CD4-positive, alpha-beta T cell treated with Interleukin-4 for 1 hour (primary cell): ENCODE results near the gene PI16.
"Not testable (repeated sequence)": the region's sequence is repeated elsewhere in the genome, so short reads cannot be mapped to it uniquely, and the experiment has no call there.

Experiments
- DNase-seq, 2 donors: peaks; one replicate each; pipeline ENCODE4 v3.0.0-alpha.2; 2020 to 2022

Gene PI16

DNA sequence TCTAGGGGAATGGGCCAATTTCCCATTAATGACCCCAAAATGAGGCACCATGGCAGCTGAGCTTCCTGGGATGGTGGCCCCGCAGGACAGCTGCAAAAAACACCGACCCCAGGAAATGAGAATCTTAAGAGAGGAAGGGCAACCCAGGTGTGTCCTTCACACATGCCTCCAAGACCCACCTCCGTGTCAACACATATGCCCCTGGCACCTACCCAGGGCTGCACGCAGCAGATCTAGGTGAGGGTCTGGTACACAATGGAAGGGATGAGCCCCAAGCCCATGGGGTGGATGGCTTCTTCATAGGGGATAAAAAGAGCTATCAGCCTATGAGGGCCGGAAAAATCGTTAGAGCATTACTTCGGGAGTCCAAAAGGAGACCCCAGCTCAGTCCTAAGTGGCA, 22.0 kb downstream of the PI16 start:
- no peak for DNase-seq

GRCh38 chr6:36976931-36977330, 22.4 kb downstream of the PI16 start:
- no peak for DNase-seq

- no peak for DNase-seq
These were observed 23.0 kb downstream of the PI16 start for GRCh38 chr6:36977470-36977941.

DNA sequence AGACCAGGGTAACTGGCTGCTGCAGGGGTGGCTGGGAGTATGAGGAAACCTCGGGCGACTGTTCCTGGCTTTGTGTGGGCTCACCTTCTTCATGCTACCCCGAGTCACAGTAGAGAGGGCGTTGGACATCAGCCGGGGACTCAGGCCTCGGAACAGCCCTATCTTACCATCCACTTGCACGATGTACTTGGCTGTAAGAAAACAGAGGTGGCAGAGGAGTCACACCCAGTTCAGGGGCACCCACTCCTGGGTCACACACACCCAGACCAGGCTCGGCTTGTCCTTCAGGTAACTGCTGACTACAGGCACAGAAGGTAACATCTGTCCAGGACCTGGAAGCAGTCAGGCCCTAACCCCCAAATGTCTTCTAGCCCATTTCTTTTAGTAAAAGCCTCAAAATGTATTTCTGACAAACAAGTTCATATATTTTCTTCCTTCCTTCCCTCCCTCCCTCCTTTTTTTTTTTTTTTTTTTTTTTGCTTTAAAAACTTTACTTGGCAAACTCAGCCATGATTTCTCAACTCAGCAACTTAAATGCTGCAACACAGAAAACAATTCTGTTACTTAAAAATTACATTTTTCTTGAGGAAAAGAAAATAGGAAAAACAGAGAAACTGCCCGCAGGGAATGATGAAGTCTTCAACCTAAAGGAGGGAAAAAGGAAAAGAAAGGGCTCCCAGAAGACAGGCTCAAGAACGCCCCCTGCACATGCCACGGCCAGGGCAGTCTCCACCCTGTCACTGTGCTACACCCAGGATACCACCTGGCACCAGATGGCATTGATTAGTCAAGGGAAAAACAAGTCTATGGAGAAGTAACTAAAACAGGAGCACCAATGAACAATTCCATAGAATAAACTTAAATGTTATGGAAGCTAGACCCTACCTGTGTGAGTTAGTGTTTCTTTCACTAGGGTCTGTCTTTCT, 24.1 kb downstream of the PI16 start:
- DNase-seq, result no peak

DNA sequence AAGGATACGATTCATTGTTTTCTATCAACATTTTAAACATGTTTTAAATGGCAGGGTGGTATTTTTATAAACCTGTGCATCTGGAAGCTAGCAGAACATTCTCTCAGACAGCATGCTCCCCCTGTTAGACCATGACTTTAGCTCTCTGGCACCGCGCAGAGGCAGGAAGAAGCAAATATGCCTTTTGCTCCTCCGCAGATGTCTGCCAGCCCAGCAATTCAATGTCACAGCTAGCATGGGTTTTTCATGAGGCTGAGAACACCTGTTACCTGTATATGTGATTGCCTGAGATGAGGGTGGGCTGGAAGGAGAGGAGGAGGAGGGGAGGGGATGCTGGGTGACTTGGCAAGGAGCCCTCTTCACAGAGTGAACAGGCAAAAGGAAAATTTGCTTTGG, 24.8 kb downstream of the PI16 start:
- DNase-seq, result peak; percentile 35 to 51

- DNase-seq, result no peak
These were observed 25.6 kb downstream of the PI16 start for GRCh38 chr6:36980129-36980528.

DNA sequence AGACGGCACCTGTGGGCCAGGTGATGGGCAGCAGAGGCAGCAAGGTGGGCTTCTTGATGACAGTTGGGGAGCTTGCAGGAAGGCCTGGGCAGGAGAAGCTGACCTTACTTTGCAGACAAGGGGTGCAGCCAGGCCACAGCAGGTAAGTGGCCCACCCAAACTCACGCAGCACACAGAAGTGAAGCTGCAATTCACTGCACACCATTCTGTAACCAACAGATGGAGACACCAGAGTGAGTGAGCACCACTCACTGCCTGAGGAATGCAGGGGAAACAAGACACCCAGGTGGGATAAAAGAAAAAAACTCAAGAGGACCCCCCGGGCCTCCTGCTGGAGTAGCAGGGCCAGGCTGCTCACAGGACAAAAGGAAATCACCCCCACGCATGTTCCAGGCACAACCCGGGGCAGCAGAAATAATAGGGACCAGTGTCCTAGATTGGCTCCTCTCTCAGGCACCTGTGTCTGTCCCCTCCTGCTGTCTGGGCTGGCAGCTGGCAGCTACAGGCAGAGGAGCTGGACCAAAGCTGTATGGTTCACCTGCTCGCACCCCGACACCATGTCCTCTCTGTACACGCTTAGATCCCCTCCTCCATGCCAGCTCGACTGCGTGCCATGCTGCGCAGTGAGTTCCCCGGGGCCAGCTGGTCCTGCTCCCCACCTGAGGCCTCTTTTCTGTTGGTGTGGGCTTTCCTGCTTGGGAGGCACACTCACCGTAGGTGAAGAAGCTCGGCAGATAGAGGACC, 26.5 kb downstream of the PI16 start:
- no peak for DNase-seq

GRCh38 chr6:36983538-36983937, 29.0 kb downstream of the PI16 start:
- DNase-seq, result no peak

- DNase-seq, result peak; percentile 77 to 81
These were observed 30.3 kb downstream of the PI16 start for GRCh38 chr6:36984581-36985416.

DNA sequence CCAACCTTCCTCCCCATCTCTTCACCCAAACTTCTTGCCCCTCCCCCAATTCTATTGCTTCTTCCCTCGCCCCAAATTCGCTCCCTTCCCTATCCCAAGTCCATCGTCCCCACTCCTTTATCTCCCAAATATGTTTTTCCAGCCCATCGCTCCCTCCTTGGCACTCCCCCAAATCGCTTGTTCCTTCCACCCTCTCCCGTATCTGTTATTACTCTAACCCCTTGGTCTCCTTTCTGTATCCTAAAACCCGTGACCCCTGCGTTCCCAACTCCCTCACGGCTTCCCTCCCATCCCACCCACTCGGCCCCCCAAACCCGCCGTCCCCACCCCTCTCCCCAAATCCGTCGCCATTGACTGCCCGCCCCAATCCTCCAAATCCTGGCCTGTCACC, 30.9 kb downstream of the PI16 start:
- DNase-seq, result no peak

GRCh38 chr6:36985808-36986703, 31.5 kb downstream of the PI16 start, which contains the start of gene MTCH1:
Gene MTCH1 (minus strand): TSS chr6:36986196. CDS start chr6:36986173, 23 bp downstream.
- peak; percentile 86 to 89 for DNase-seq

- peak in 1 of 2 donors; percentile 22 for DNase-seq
These were observed 32.1 kb downstream of the PI16 start for GRCh38 chr6:36986704-36987047.

GRCh38 chr6:36989264-36989663, 34.7 kb downstream of the PI16 start:
- DNase-seq, result no peak

GRCh38 chr6:36990401-36990800, 35.9 kb downstream of the PI16 start:
- not testable (repeated sequence) for DNase-seq

DNA sequence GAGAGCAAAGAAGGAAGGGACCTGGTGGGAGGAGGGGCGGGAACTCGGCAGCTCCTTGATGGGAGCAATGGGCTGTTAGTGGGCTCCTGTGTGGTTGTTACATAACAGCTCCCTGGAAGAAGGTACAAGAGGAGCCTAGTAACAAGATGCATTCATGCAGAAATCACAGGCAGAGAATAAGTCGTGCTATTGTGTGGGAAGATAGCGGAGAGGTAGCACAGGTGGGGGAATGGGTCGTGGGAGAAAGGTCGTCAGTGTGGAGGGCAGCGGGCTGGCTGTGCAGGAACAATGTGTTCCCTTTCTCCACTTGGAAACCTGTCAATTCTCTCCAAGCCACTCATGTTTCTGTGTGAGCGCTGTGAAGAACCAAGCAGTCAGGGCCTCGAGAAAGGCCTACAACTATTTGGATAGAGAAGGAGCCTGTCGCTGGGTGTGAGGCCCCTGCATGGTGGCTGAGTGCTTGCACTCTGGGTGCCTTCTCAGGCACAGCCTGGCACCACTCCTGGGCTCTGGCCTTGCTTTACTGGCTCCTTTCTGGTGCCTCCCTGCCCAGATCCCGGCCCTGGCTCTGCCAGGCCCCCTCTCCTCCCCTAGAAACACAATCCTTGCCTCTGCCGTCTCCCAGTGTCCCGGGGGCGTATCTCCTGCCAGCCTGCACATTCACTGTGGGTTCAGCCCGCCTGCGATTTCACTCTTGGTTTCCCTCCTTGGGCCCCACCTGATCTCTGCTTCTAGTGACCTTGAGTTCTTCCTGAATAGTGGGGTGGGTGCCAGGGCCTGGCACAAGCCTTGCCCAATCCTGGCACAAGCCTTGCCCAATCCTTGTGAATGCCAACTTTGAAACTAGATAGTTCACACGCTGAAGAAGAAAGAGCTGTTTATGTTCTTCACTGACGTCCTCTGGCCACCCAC, 43.5 kb downstream of the PI16 start:
- no peak for DNase-seq

DNA sequence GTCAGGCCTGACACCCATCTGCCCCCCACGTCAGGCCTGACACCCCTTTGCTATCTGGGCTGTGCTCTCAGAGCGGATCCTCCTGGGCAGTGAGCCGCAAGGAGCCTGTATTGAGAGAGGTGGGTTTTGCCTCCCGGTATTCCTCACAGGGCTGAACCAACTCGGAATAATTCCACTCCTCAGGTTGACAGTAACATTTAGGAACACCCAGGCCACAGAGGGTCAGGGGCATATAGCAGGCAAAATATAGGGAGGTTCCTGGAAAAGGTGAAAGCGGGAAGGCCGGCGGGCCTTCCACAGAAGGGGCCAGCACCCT, 44.1 kb downstream of the PI16 start:
- DNase-seq, result no peak

- DNase-seq, result no peak
These were observed 44.7 kb downstream of the PI16 start for GRCh38 chr6:36999061-36999750.

DNA sequence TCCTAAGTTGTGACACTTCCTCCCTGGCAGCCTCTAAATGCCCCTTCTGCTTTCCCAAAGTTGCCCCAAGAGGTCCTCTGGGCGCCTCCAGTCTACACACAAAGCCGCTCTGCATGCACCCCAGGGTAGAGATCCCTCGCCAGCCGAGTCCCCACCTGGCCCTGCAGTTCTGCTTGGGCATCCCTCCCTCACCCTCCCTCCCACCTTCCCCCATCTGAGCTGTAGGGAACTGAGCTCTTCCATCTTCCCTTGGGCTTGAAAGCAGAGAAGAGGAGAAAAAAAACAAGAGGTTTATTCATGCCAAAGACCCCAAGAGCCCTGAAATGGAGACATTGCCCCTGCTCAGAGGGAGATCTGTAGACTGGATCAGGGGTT, 45.2 kb downstream of the PI16 start:
- DNase-seq, result no peak

- peak in 1 of 2 donors; percentile 47 for DNase-seq
These were observed 49.8 kb downstream of the PI16 start for GRCh38 chr6:37004044-37004980.
